Prostate gland (tissue), 2 donors: Measurements from ENCODE around the gene KLHL29. TPM values are rescaled to one million over a fixed set of nuclear protein-coding genes. Genes with fewer than 3 reads are reported as not detected.

Experiments
- DNase-seq: peaks from one replicate; pipeline ENCODE4 v3.0.0-alpha.2; 2019; ENCODE audit warnings: low spot score
- H3K27ac ChIP-seq, 2 donors: fragments of 200-600 bp; sonication (generic); 2 replicates each; pipeline ENCODE4 v1.5.1; 2017 to 2019
- H3K27me3 ChIP-seq: fragments of 200-600 bp; sonication (generic); replicated peaks from 2 replicates; pipeline ENCODE4 v1.5.1; 2019; ENCODE audit not compliant: insufficient read depth
- H3K36me3 ChIP-seq, 2 donors: fragments of 200-600 bp; sonication (generic); 1 replicate in 1 of 2; 2 replicates in 1 of 2; pipeline versions ENCODE4 v1.5.1 to v1.8.1; 2017 to 2019
- H3K4me1 ChIP-seq: fragments of 200-600 bp; sonication (generic); replicated peaks from 2 replicates; pipeline ENCODE4 v1.5.1; 2019
- H3K4me3 ChIP-seq, 2 donors: fragments of 200-600 bp; sonication (generic); 2 replicates each; pipeline ENCODE4 v1.5.1; 2017 to 2019
- H3K9me3 ChIP-seq: fragments of 200-600 bp; sonication (generic); 2 replicates; pipeline ENCODE4 v1.5.1; 2017
- POLR2A ChIP-seq: fragments of 450-650 bp; IDR thresholded peaks from one replicate; pipeline ENCODE4 v1.6.1; 2016; ENCODE audit warnings: antibody characterized with exemption, mild to moderate bottlenecking
- POLR2AphosphoS5 ChIP-seq: sonication (generic); formaldehyde crosslinking; IDR thresholded peaks from one replicate; pipeline ENCODE4 v1.6.1; 2017; ENCODE audit warnings: antibody characterized with exemption
- WGBS: methylation state at CpG from one replicate; pipeline ENCODE4 v1.1.5; 2018; 5-methylcytosine and 5-hydroxymethylcytosine counted together
- intact Hi-C: fragments of 100-400 bp; cut with DNase I; formaldehyde crosslinking; loops from one replicate; pipeline ENCODE4 v1.14.2; 2022
- total RNA-seq, 2 donors: library from RNA; depleted of rRNA; stranded (reverse); fragments of >200 nt; gene quantifications; one replicate each; pipeline ENCODE4 v1.1.0, GENCODE V29; 2016
- TF ChIP-seq, protein P1 (sequence below), 4 experiments: fragments of 200-600 bp in 2 of 4; fragments of 450-650 bp in 2 of 4; sonication (generic) in 2 of 4; IDR thresholded peaks; 1 replicate in 3 of 4; 2 replicates in 1 of 4; pipeline ENCODE4 v1.5.1; 2016 to 2019; ENCODE audit warnings: antibody characterized with exemption in 4 of 4, mild to moderate bottlenecking in 2 of 4, moderate library complexity in 2 of 4

Gene KLHL29
- total RNA-seq, 2 donors from 2014 or later, result 23.3 to 24.8 TPM

DNA sequence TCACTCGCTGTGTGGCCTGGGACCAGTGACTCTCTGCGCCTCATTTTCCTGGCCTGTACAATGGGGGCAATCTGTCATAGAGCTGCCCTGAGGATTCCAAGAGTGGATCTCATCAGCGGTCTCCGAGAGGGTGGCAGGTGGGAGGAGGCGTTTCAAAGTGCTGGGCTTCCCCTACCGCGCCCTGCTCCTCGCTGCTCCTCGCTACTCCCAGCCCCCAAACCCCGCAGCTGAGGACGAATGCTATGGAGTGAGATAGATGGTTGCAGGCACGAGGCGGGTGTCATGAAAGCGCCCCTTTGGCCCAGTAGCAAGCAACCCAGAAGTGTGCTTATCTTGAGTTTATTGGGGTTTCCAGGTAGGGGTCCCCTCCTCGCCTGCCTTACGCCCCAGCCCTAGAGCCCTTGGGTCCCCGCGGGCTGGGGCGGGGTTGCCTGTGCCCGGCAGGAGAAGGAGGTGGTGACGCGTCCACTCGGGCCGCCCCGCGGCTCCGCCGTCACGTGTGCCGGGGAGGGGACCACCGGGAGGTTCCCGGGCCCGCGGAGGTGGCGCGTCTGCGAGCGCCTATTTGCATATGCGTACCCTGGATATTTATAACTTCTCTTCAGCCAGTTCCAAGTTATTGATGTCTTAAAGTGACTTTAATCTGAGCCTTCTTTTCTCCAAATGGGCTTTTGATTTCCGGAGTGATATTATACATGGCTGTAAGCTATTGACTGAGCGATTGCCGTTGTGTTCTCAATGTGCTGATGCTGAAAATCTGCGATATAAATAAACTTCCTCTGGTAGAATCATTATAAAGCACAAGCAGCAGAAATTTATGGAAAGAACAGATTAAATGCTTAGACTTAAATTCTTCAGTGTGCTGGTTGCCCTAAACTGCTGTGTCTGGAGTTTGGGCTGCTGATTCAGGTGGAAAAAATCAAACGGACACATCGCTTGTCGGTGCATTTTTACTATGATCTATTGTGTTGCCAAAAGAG is 278.3 kb downstream of the KLHL29 start:
- TF ChIP-seq POLR2A (peak; percentile 16), POLR2AphosphoS5 (peak; percentile 6)
- TF ChIP-seq, protein P1, sequence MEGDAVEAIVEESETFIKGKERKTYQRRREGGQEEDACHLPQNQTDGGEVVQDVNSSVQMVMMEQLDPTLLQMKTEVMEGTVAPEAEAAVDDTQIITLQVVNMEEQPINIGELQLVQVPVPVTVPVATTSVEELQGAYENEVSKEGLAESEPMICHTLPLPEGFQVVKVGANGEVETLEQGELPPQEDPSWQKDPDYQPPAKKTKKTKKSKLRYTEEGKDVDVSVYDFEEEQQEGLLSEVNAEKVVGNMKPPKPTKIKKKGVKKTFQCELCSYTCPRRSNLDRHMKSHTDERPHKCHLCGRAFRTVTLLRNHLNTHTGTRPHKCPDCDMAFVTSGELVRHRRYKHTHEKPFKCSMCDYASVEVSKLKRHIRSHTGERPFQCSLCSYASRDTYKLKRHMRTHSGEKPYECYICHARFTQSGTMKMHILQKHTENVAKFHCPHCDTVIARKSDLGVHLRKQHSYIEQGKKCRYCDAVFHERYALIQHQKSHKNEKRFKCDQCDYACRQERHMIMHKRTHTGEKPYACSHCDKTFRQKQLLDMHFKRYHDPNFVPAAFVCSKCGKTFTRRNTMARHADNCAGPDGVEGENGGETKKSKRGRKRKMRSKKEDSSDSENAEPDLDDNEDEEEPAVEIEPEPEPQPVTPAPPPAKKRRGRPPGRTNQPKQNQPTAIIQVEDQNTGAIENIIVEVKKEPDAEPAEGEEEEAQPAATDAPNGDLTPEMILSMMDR (IDR thresholded peaks at IDR 0.05), result no peak
- DNase-seq, result peak; percentile 22

DNA sequence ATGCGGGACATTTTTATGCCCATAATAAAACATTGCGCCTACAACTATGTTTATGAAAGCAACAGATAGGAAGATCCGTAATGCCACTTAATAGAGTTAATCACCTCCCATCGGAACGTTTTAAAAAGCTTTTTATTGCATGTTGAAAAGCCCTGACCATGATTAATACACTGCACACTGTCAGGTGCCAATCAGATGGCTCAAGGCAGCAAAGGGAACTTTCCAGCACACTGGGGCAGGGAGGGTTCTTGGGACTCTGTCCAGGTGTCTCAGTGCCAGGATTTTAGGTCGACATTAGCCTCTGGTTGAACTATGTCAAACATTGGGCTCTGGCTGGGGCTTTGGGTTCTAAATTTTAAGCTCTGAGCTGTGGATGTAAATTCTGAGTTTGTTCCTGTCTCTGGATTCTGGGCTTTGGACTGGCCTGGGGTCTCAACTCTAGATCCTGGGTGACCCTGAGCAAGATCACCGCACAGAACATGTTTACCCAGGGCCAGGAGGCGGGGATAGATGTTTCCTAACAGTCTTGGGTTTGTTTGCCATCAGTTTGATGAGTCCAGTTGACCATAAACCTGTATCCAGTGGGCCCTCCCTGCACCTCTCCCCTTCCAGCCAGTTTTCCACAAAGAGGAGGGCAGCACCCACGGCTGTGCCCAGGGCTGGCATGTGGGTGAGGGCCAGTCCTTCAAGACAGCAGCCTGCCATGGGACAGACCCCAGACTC is 279.2 kb downstream of the KLHL29 start:
- DNase-seq, result no peak
- 34% methylated on average over 9 of the region's 9 CpGs for WGBS
- peaks cover 6% of the 10 kb centered on the region for H3K4me1 ChIP-seq
- no peaks in the 10 kb centered on the region for H3K27me3 ChIP-seq
- no peaks in the 10 kb centered on the region for H3K36me3 ChIP-seq
- intact Hi-C loops, result no loop called here
- TF ChIP-seq POLR2AphosphoS5 (no peak), POLR2A (no peak)
- TF ChIP-seq, protein P1 (IDR thresholded peaks at IDR 0.05), result no peak
- peak overlapping the region in 1 of 2 donors; percentile 5 for H3K27ac ChIP-seq
- no peaks in the 10 kb centered on the region for H3K9me3 ChIP-seq
- H3K4me3 ChIP-seq, result no peak overlapping the region

More for the DNA sequence above, 278.3 kb downstream of the KLHL29 start:
- 20% methylated on average over 45 of the region's 46 CpGs for WGBS
- Histone ChIP-seq H3K4me3 (peak overlapping the region; percentile 14 to 20), H3K27me3 (no peaks in the 10 kb centered on the region), H3K36me3 (no peaks in the 10 kb centered on the region), H3K27ac (peak overlapping the region in 1 of 2 donors; percentile 12), H3K4me1 (peaks cover 6% of the 10 kb centered on the region), H3K9me3 (no peaks in the 10 kb centered on the region)
- intact Hi-C loops, result no loop called here

DNA sequence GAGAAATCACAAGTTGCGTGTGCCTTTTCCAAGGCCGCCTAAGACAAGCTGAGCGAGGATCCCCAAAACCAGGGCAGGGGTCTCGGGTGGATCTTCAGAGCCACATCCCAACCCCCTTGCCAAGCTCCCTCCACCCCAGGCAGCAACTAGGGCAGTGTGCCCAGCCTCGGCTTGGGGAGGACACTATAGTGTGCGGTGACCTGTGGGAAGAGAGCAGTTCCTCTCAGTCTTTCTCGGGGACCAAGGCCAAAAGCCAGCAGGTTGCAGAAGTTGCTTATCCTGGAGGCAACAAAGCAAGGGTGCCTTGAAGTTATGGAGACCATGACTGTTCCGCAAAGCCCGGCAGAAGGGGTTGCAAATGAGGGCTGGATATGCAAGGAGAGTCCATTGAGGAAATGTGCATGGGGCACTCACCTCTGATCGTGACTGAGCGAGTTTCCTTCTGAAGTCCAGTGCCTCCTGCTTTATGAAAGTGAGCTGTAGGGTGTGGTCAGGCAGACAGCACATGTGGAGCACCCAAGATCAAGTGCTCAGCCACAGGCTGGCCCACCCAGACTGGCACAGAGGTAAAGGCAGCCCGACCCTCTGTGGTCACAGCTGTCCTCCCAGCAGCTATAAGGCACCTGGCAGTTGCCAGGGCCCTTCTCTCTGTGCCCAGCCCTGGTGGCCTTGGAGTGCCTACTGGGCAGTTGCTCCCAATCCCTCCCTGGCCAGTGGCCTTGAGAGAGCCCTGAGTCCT is 281.4 kb downstream of the KLHL29 start:
- H3K4me1 ChIP-seq, result peaks cover 10% of the 10 kb centered on the region
- intact Hi-C loops, result no loop called here
- no peak overlapping the region for H3K27ac ChIP-seq
- TF ChIP-seq, protein P1 (IDR thresholded peaks at IDR 0.05), result no peak
- TF ChIP-seq POLR2A (no peak), POLR2AphosphoS5 (no peak)
- no peaks in the 10 kb centered on the region for H3K27me3 ChIP-seq
- H3K9me3 ChIP-seq, result no peaks in the 10 kb centered on the region
- H3K36me3 ChIP-seq, result no peaks in the 10 kb centered on the region
- no peak overlapping the region for H3K4me3 ChIP-seq
- 97% methylated on average over 12 of the region's 12 CpGs for WGBS
- no peak for DNase-seq

DNA sequence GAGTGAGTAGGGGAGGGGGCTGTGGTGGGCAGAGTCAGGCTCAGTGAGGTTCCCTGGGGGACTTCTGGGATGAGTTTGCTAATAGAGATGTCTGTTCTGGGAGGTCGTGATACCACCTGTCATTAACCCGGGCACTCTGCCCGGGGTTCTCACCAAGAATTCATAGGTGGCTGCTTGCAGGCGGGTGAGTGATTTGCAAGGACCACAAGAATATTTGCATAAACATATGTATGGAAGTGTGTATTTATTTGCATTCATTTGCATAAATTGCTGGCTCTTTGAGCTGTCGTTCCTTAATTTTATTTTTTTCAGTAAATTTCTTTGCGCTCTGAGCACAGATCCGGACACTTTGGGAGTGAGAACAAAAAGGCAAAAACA is 282.0 kb downstream of the KLHL29 start:
- no peak for TF ChIP-seq POLR2A
- TF ChIP-seq POLR2AphosphoS5, result no peak
- TF ChIP-seq, protein P1 (IDR thresholded peaks at IDR 0.05), result no peak
- H3K36me3 ChIP-seq, result no peaks in the 10 kb centered on the region
- no peak for DNase-seq
- H3K27ac ChIP-seq, result no peak overlapping the region
- H3K4me3 ChIP-seq, result no peak overlapping the region
- WGBS, result 90% methylated on average over 7 of the region's 7 CpGs
- H3K9me3 ChIP-seq, result no peaks in the 10 kb centered on the region
- H3K4me1 ChIP-seq, result peaks cover 10% of the 10 kb centered on the region
- intact Hi-C loops, result no loop called here
- H3K27me3 ChIP-seq, result no peaks in the 10 kb centered on the region
